PFSK-1 (cell line): Measurements from ENCODE around the gene SPATA33.
A peak's percentile ranks its signal among the peaks of the same experiment; 100 is the strongest.

Source experiments
- FOXP2 ChIP-seq: optimal IDR thresholded peaks from 2 replicates; pipeline ENCODE3; 2011; ENCODE audit warnings: borderline replicate concordance, control low read depth, inconsistent platforms; ENCODE audit not compliant: insufficient read depth; ENCODE audit errors: extremely low read length, extremely low read depth
- POLR2AphosphoS5 ChIP-seq: IDR thresholded peaks from 2 replicates; pipeline ENCODE4 v1.6.1; 2012; ENCODE audit warnings: low read depth, mild to moderate bottlenecking, control low read depth, low read length, moderate library complexity
- REST ChIP-seq, 2 experiments: IDR thresholded peaks; 2 replicates each; pipeline versions ENCODE4 v1.6.1 to v1.8.0; 2011 to 2012; ENCODE audit warnings: low read depth in 2 of 2, low read length in 2 of 2, control low read depth in 1 of 2, inconsistent platforms in 1 of 2, mild to moderate bottlenecking in 1 of 2, moderate library complexity in 1 of 2; ENCODE audit not compliant: insufficient read depth in 1 of 2
- SIN3A ChIP-seq: IDR thresholded peaks from 2 replicates; pipeline ENCODE4 v1.6.1; 2012; ENCODE audit warnings: mild to moderate bottlenecking, low read length, moderate library complexity, borderline replicate concordance; ENCODE audit not compliant: insufficient read depth
- TAF1 ChIP-seq: IDR thresholded peaks from 2 replicates; pipeline ENCODE4 v1.6.1; 2012; ENCODE audit warnings: low read length, control low read depth, borderline replicate concordance; ENCODE audit not compliant: insufficient read depth

Gene SPATA33

GRCh38 chr16:89613231-89613953 is 44.2 kb upstream of the SPATA33 start, which contains the start of gene DPEP1:
Gene DPEP1, plus strand, starts transcription at chr16:89613642. Its CDS starts 16,769 bp downstream, at chr16:89630411.
- TF ChIP-seq REST (IDR thresholded peaks at IDR 0.05; ENCODE audit: insufficient read depth in 1 of 2, low read depth in 2 of 2, low read length in 2 of 2) (no peak), FOXP2 (no peak), SIN3A (no peak), POLR2AphosphoS5 (no peak), TAF1 (no peak)

- TF ChIP-seq SIN3A (no peak), POLR2AphosphoS5 (no peak), FOXP2 (no peak), TAF1 (no peak)
Observed at GRCh38 chr16:89613954-89614459, 43.6 kb upstream of the SPATA33 start.

GRCh38 chr16:89615176-89615575 is 42.5 kb upstream of the SPATA33 start:
- no peak for TF ChIP-seq TAF1
- no peak for TF ChIP-seq FOXP2

GRCh38 chr16:89615596-89616090 is 42.0 kb upstream of the SPATA33 start:
- TF ChIP-seq FOXP2 (no peak), TAF1 (no peak), POLR2AphosphoS5 (no peak), REST (IDR thresholded peaks at IDR 0.05; ENCODE audit: insufficient read depth in 1 of 2, low read depth in 2 of 2, low read length in 2 of 2) (no peak), SIN3A (no peak)

- peak in 1 of 2 experiments; percentile 51; a peak in 1 of 4 replicates for TF ChIP-seq REST (IDR thresholded peaks at IDR 0.05; ENCODE audit: insufficient read depth in 1 of 2, low read depth in 2 of 2, low read length in 2 of 2)
- TF ChIP-seq POLR2AphosphoS5 = no peak
- no peak for TF ChIP-seq TAF1
- peak; percentile 88; the same call in 1 of the 2 replicates for TF ChIP-seq SIN3A
- peak; percentile 71 for TF ChIP-seq FOXP2
Observed at GRCh38 chr16:89616623-89617022, 41.0 kb upstream of the SPATA33 start.

- TF ChIP-seq REST (IDR thresholded peaks at IDR 0.05; ENCODE audit: insufficient read depth in 1 of 2, low read depth in 2 of 2, low read length in 2 of 2) = no peak
- no peak for TF ChIP-seq SIN3A
- TF ChIP-seq FOXP2 = no peak
- no peak for TF ChIP-seq POLR2AphosphoS5
- no peak for TF ChIP-seq TAF1
Observed at GRCh38 chr16:89617036-89617435, 40.6 kb upstream of the SPATA33 start.
